PC-3 (cell line): Measurements from ENCODE around the gene CA10.

Source experiments
- CTCF ChIP-seq: fragments of 300-600 bp; sonication (generic); conservative IDR thresholded peaks from 2 replicates; pipeline ENCODE4 v1.5.1; 2017; ENCODE audit warnings: antibody characterized with exemption, low read depth, mild to moderate bottlenecking, low read length
- EZH2 ChIP-seq: fragments of 300-600 bp; sonication (generic); IDR thresholded peaks from one replicate; pipeline ENCODE4 v1.6.1; 2017; ENCODE audit warnings: antibody characterized with exemption, mild to moderate bottlenecking, low read length; ENCODE audit not compliant: unreplicated experiment
- EZH2phosphoT487 ChIP-seq: fragments of 300-600 bp; sonication (generic); IDR thresholded peaks from 2 replicates; pipeline ENCODE4 v1.6.1; 2018; ENCODE audit warnings: mild to moderate bottlenecking, antibody characterized with exemption, low read length, borderline replicate concordance

- no peak for TF ChIP-seq CTCF
- no peak for TF ChIP-seq EZH2phosphoT487
- no peak for TF ChIP-seq EZH2
These were observed 211.3 kb downstream of the CA10 start for GRCh38 chr17:51947160-51947735.
